Stimulated activated naive CD4-positive, alpha-beta T cell treated with Interleukin-2 at 50 U/mL for 16 hours (primary cell): ENCODE measurements around the gene PAQR4.

Experiments used
- DNase-seq: peaks from one replicate; lab custom pipeline; 2025; lab: John Stamatoyannopoulos, UW

The PAQR4 gene

DNA sequence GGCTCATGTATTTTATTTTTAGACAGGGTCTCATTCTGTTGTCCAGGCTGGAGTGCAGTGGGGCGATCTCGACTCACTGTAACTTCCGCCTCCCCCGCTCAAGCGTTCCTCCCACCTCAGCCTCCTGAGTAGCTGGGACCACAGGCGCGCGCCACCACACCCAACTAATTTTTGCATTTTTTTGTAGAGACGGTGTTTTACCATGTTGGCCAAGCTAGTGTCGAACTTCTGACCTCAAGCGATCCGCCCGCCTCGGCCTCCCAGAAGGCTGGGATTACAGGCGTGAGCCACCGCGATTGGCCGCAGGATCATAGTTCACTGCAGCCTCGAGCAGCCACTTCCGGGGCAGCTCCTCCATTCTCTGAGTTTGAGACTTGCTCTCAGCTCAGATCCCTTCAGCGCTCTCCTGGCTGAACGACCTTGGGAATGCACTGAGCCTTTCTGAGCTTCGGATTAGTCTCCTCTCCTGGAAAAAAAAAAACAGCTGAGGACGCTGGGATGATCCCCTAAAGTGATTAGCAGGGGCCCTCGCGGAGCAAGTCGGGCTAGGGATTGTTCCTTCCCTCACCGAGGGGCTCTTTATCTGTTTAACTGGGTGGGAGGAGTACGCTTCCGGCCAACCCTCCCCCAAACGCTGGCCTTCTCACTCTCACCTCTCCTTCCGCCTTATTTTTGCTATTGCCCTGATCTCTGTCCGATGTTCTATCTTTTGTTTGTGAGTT lies 12.2 kb downstream of the PAQR4 start:
- DNase-seq = no peak

DNA sequence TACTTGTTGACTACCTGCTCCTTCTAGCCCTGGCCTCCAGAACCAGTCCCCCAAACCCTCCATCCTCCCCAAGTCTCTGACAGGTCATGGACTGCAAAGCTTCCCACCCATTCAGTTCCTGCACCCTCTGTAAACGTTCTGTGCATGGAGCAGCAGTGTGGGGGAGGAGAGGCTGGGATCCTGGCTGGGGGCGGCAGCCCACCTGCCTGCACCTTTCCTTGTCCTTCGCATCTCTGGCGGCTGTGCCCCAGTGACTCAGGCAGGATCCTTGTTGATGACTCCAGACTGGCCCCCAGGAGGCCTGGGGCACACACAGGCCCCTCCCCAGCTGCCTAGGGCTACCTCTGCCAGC lies 12.7 kb downstream of the PAQR4 start:
- DNase-seq = no peak

DNA sequence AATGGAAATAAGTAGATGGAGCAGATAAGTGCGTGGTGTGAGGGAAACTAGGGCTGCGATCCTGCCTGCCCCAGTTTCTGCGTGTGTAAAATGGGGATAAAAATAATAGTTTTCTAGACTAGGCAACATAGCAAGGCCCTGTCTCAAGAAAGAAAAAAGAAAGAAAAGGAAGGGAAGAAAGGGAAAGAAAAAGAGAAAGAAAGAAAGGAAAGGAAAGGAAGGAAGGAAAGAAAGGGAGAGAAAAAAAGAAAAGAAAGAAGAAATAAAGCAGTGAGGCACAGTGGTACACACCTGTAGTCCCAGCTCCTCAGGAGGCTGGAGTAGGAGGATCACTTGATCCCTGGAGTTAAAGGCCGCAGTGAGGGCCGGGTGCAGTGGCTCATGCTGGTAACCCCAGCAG lies 13.3 kb downstream of the PAQR4 start:
- no peak for DNase-seq

DNA sequence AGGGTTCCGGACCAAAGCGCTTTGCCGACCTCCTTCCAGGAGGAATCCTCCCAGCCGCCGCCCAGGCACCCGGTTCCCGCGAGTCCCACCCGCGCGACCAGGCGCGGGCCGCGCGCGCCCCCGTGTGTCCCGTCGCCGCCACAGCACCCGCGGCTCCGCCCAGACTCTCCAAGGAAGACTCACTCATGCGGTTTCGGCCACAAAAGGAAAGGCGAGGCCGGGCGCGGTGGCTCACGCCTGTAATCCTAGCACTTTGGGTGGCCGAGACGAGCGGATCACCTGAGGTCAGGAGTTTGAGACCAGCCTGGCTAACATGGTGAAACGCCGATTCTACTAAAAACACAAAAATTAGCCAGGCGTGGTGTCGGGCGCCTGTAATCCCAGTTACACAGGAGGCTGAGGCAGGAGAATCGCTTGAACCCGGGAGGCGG lies 14.6 kb downstream of the PAQR4 start:
- peak; percentile 58 for DNase-seq

DNA sequence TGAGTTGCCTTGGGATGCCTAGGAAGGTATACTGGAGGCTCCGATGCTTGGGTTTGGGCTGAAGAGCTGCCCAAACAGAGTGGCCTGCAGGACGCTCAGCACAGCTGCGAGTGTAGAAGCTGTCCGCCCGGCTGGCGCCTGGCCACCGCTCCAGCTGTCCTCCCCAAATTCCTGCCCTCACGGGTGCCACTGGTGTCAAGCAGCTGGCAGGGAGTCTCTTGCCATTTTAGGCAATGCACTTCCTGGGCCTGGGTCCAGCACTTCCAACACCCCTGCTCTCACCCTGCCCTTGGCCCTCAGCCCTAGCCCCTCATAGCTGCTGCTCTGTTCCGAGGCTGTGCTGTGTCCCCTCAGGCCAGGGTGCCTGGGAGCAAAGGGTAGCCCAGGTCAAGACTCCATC lies 16.3 kb downstream of the PAQR4 start:
- DNase-seq = no peak

DNA sequence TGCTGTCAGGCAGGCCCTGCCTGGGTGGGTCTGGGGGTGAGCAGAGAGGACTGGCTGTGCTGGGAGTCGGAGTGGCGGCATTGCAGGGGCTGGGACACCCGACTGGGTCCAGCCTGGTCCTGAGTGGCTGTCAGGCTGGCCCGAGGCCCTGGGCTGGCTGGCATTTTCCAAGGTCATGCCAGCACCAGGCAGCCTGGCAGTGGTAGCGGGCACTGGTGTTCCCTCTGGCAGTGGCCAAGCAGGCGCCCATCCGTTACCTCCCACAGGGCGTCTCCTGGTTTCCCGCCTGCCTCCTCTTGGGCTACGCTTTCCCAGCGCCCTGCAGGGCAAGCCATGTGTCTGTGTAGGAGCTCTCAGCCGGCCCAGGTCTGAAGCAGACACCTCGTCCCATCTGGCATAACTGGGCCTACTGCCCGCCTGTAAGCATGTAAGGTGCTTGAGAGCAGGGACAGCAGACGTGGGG lies 16.8 kb downstream of the PAQR4 start:
- no peak for DNase-seq

DNA sequence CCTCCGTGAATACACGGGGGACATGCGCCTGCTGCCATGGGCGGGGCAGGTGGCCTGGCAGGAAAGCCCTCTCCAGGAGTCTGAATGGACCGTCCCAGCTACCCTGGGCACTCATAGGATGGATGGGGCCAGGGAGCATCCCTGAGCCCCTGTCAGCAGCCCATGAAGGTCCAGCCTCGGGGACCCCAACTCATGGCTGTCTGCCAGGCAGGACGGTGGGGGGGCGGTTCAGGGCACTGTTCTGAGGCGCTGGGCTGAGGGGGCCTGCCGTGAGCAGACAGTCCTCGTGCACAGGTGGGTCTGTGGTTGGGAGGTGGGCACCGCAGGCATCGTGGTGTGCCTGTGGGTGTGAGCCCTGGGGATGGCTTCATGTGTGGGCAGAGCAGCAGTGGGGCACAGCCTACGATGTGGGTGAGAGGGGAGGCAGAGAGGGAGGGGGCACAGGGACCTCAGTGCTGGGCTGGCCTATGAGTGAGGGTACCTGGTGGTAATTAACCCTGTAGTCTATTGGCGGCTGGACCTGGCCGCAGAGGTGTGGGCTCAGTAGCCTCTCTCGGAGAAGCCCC lies 17.6 kb downstream of the PAQR4 start:
- no peak for DNase-seq

DNA sequence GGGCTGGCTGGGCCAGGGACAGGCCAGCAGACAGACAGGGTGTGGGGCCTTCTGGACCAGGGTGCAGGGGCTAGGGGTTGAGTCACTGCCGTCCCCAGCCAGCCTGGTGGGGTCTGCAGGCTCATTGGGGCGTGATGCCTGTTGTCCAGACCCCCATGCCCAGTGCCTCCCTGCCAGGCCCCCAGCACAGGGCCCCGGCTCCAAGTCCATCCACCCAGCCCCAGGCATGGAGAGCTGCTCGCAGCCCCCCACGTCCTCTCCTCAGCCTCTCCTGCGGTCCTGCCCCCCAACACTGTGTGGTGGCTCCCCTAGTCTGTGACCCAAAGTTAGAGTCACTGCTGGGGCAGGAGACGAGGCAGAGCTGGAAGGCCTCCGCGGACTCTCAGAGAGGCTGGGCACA lies 18.1 kb downstream of the PAQR4 start:
- no peak for DNase-seq

DNA sequence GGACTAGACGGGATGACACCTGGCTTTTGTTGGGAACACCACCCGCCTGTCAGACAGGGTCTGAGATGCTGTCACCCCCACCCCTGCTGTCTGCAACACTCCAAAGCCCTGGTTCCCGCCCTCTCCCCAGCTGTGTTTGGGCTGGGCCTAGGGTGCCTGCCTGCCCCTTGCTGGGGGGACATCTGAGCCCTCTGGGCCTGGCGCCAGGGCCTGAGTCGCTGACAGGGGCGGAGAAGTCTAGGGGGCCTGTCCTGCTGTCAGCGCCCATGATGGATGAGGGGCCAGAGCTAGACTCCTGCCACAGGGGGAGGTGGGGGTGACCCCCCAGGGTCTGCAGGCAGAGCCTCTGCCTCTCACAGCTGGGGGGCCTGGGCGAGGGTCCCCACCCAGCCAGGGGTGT lies 18.7 kb downstream of the PAQR4 start:
- DNase-seq = no peak

DNA sequence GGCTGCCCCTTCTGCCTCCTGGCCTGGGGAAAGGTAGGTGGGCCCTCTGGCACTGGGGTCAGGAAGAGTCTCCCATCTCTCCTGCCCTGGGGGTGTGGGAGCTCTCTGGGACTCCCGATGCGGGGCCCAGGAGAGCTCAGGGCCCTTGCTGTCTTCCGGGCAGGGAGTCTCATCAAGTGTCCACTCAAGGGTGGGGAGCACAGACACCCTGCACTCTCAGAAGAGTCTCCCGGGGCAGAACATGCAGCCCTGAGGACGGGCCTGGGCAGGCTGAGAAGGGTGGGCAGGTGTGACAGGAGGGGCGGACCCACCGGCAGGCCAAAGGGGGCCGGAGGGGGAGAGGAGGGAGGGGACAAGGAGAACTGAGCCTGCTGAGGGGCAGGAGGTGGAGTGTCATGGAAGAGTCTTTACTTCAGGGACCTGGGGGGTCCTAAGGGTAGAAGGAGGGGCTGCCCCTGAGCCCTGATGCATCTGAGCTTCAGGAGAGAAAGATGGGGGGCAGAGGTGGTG lies 19.5 kb downstream of the PAQR4 start:
- no peak for DNase-seq

DNA sequence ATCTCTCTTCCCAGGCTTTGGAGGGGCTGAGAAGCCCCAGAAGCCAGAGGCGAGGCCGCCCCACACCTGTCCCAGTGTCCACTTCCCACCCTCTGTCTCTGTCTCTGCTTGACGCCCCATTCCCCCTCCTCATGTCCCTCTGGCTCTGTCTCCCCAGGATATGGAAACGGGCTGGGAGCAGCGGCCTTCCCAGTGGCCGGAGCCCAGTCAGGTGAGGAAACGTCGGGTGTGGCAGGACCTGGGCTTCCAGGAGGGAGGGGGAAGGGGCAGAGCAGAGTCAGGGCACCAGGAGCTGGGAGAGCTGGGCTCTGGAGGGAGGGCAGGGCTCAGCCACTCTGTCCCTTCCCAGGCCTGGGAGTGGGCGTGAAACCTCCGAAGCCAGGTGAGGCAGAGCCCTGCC lies 21.7 kb downstream of the PAQR4 start:
- DNase-seq = no peak

DNA sequence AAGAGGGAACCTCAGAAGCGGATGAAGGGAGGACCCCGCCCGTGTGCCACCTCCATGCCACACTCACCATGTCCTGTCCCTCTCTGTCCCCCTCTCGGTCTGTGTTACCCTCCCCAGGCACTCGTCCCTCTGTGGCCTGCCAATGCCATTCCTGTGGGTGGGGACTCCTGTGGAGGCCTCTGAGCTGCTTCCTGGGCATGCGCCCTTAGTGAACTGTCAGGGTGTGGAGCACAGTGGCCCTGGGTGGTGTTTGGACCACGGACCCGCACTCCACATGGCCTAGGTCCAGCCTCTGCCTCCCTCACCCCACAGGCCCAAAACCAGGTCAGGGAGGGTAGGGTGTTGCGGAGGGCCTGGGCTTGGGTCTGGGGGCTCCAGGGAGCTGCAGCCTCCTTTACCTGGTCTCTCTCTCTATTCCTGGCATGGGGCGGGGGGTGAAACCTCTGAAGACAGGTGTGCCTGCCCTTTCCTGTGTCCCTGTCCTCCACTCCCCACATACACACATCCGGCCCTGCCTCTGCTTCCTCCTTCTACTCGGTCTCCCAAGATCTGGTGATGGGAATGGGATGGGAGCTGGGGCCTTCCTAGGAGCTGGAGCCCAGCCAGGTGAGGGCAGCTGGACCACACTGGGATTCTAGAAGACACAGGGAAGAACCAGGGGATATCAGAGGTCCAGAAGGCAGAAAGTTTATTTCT lies 22.6 kb downstream of the PAQR4 start:
- DNase-seq = no peak

DNA sequence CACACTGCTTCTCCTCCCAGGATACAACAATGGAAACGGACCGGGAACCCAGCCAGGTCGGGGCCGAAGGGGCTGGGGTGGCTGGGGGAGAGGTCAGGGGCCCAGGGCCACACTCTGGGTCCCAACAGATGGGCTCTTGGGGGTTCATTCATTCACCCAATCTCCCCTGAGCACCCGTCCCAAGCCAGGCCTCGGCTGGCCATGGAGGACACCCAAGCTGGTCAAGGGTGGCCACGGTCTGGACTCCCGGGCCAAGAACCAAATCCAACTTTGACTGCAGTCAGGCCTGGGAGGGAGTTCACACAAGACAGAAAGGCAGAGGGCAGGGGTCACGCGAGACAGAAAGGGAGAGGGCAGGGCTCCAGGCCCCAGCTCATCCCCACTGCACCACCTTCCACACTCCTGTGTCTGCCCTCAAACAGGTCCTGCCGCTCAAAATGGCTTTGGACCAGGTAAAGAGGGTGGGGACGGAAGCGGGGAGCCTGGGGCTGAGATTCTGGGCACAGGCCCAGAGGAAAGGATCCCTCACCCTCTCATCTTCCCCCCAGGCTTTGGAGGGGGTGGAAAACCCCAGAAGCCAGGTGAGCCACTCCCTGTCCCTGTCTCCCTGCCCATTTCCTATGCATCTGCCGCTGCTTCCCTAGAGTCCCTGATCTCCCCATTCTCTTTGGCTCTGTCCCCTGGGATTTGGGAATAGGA lies 23.4 kb downstream of the PAQR4 start:
- DNase-seq = no peak

DNA sequence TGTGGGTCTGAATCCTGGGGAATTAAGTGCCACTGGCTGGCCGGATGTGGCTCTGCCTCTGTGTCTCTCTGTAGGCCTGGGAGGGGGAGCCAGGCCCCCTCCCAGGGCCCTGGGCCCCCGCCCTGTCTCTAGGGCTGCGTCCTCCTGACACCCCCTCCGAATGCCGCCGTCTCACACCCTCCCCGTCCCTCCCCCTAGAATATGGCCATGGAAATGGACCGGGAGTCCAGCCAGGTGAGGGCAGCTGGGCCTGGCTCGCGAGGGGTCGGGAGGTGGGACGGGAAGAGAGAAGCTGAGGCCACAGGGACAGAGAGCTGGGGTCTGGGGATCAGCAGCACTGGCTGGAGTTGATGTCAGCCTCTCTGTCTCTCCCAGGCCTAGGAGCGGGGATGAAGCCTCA lies 27.1 kb downstream of the PAQR4 start:
- no peak for DNase-seq

DNA sequence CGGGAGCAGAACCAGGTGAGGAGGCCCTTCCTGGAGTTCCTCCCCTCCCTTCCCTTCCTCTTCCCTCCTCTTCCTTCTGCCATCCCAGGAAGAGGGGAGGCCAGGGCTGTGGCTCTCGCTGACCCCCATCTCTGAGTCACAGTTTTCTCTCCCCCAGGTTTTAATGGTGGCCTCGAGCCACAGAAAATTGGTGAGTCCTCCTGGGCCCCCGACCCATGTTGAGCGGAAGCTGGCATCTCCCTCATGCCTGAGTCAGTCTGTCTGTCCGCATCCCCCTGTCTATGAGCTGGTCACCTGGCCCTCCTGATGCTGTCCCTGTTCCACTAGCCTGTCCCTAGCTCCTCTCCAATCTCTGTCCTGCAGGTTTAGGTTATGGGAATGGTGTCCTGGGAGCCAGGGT lies 30.8 kb downstream of the PAQR4 start:
- no peak for DNase-seq

DNA sequence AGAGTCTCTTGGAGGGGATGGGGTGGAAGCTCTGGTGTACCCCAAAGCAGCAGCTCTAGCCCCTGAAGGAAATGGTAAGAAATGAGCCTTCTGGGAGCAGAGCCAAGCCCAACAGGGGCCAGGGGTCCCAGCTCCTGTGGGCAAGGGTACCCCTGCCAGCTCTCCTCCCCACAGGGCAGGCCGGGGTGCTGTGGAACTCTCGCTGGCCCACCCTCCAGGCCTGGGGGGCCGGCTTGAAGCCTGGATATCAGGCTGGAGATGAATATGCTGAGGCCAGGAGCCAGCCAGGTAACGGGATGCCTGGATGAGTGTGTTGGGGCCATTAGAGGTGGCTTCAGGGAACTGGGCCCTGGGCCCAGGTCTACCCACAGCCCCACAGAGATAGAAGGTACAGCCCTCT lies 31.4 kb downstream of the PAQR4 start:
- DNase-seq = no peak

DNA sequence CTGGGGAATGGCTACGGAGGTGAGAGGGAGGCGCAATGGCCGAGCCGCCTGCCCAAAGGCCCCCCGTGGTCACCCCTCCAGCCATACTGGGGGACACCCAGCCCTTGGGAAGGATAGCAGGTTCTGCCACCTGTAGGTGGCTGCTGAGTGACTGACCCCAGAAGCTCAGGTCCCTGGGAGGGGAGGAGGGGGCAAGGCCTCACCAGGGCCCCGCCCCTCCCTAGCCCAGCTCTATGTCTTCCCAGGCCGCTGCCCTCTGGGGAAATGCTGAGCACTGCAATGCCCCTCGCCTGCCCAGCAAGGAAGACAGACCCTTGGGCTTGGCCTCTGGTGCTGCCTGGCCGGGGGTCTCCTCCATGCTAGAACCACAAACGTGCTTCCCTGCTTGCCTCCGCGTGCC lies 32.2 kb downstream of the PAQR4 start:
- DNase-seq = no peak

DNA sequence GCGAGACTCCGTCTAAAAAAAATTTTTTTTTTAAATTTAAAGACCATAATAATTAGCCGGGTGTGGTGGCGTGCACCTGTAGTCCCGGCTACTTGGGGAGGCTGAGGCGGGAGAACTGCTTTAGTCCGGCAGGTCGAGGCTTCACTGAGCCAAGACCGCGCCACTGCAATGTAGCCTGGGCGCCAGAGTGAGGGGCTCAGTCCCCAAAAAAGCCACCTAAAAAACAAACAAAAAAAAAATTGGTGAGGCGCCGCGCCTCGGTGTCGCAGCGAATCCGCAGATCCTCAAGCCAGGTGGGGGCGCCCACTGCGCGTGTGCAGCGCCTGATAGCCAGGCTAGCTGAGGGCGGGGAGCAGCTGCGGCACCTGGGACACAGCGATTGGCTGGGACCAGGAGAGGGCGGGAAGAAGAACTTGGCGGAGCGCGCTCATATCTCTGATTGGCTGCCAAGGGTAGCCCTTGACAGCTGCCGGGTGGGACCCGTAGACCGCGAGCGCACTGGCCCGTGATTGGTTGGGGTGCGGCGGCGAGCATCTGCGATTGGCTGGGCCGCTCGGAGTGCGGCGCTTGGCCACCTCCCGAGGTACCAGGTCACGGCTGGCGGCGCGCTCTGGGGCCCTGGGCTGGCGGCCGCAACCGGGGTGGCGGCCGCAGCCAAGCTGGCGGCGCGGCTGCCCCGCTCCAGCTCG lies 34.6 kb downstream of the PAQR4 start:
- DNase-seq = peak; percentile 98

DNA sequence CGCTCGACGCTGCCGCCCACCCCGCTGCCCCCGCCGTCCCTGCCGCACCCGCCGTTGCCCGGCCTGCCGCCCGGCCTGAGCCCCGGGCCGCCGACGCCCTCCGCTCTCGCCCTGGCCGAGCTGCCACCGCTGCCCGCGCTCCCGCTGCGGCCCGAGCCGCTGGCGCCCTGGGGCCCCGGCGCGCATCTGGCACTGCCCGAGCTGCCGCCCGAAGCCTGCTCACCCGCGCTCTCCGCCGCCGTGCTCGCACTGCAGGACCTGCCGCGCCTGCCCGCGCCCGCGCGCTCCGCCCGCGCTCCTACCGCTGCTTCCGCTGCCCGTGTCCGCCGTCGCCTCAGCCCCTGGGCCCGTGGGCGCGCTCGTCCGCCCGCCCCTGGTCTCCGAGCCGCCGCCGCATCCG lies 35.2 kb downstream of the PAQR4 start:
- no peak for DNase-seq

DNA sequence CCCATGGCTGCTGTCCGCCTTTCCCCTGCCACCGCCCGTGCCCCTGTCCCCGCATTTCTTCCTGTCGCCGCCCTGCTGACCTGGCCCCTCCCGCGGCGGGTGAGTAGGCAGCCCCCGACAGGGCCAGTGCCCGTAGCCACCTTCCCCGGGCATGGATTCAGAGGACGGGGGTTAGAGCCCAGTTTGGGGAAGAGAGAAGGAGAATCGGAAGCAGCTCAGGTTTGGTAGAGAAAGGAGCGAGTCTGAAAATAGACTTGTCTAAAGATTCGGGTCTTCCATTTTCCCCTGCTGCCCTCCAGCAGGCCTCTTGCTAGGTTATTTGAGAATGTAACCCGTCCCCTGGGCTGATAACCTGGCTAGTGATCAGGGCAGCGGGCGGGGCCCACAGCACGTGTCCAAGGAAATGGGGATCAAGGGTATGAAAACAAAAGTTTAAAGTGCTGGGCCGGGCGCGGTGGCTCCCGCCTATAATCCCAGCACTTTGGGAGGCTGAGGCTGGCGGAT lies 35.7 kb downstream of the PAQR4 start:
- no peak for DNase-seq

DNA sequence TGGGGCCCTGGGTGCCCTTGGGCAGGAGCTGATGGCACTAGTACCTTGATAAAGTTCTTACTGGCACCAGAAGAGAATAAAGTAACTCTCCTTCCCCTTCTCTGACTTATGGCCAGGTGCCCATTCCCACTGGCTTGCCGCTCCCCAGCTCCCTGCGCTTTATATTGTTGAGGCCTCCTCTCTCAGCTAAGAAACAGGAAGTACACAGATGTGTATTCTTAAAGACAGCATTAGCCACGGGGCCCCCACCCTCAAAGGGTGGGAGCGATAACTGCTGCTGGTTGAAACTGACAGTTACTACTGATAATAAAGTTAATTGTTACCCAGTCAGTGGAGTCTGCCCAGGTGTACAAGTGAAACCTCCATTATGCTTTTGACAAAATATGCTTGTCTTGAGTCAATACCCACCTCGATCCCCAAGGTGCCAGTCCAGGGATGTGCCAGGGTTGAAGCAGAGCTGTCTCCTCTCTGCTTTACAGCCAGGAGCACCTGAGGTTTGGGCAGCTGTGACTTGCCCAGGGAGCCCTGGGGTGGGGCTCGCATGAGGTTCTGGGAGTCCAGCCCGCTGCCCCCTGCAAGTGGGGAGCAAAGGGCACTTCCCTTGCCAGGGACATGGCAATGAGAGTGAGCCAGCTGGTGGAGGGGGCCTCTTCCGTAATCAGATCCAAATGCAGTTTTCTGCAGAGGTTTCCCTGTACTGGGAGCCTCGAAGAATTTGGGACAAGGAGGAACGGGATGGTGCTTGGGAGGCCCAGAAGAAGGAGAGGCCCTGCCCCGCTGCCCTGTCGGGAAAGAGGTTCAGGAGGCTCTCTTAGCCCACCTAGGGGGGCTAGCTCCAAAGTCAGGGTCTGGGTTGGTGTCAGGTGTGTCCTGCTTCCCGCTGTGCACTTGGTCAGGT lies 38.2 kb downstream of the PAQR4 start:
- no peak for DNase-seq
